ENCODE measurements around the gene STIL.

STIL gene

GRCh38 chr1:47229886-47230691 is 83.9 kb downstream of the STIL start:
- H3K27ac ChIP-seq = no peak overlapping the region
- H3K4me3 ChIP-seq = no peak overlapping the region
- no peak overlapping the region for H3K4me2 ChIP-seq
- TF ChIP-seq Cebpa-rat (IDR thresholded peaks at IDR 0.05) = no peak
- H4K20me1 ChIP-seq = peaks cover 44% of the 10 kb centered on the region
- H3K27me3 ChIP-seq = peaks cover 100% of the 10 kb centered on the region
- H3K4me1 ChIP-seq = peaks cover 2% of the 10 kb centered on the region
- H3K36me3 ChIP-seq = no peaks in the 10 kb centered on the region
- peaks cover 13% of the 10 kb centered on the region; the same call in 1 of the 2 replicates for H3K9me3 ChIP-seq
- H3K9ac ChIP-seq = no peak overlapping the region

GRCh38 chr1:47229031-47229885 is 84.7 kb downstream of the STIL start:
- Histone ChIP-seq H3K4me1 (no peaks in the 10 kb centered on the region), H3K9ac (no peak overlapping the region), H3K9me3 (peaks cover 13% of the 10 kb centered on the region; the same call in 1 of the 2 replicates), H4K20me1 (peaks cover 44% of the 10 kb centered on the region), H3K4me3 (no peak overlapping the region), H3K27ac (no peak overlapping the region), H3K4me2 (no peak overlapping the region), H3K27me3 (peaks cover 100% of the 10 kb centered on the region), H3K36me3 (no peaks in the 10 kb centered on the region)
- TF ChIP-seq Cebpa-rat (IDR thresholded peaks at IDR 0.05) = no peak

DNA sequence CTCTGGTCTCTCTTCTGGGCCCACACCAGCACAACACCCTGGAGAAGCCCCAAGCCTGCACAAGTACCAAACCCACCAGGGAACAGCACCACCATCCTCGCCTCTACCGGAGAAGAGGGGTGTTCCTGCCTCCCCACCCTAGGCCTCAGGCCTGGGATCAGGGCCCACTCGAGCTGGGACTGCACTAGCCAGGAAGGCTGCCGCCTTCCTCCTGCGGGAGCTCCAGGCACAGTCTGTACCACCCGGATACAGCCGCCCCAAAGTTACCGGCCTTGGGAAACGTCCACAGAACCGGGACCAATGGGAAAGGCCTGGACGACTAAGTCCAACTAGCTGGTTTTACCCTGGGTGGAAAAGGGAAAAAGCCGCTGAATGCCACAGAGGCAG is 85.3 kb downstream of the STIL start:
- Histone ChIP-seq H3K4me3 (no peak overlapping the region), H3K27me3 (peaks cover 100% of the 10 kb centered on the region), H3K27ac (no peak overlapping the region), H3K9me3 (peaks cover 13% of the 10 kb centered on the region; the same call in 1 of the 2 replicates), H3K4me1 (no peaks in the 10 kb centered on the region), H3K4me2 (no peak overlapping the region), H3K36me3 (no peaks in the 10 kb centered on the region), H4K20me1 (peaks cover 44% of the 10 kb centered on the region), H3K9ac (no peak overlapping the region)
- no peak for TF ChIP-seq Cebpa-rat (IDR thresholded peaks at IDR 0.05)

DNA sequence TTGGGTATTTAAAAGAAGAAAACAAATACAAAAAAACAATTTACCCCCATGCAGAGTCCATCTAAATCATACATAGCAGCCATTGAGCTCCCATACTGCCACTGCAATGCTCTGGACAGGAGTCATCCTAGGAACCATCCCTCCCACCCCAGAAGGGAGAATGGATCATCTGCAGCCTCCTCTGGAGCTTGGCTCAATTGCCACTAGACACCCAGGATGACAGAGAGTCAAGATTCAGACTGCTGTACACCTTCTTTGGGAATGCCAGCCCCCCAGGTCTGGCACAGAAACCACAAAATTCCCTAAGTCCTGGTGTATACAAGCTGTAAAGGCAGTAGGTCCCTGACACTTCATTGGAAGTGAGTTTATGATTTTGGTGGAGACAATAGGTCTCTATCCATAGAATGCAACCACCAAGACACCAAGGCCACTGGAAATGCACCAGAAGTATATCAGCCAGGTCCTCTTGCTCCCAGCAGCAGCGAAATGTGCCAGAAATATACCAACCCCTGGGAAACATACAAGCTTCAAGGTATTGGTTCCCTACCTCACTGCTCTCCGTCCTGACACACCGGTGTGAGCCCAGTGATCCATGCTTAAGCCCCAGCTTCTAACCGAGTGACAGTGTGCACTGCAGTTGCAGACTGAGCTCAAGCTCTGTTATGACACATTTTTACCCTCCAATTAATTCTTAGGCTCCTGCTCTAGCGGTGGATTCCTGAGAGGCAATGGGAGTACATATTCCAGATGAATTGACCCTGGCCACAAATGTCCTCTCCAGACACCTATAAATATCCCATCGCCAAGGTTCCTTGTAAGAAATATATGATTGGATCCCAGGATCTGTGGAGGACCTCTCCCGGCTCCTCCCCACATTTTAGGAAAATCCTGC is 86.4 kb downstream of the STIL start:
- Histone ChIP-seq H3K4me3 (no peak overlapping the region), H4K20me1 (peaks cover 44% of the 10 kb centered on the region), H3K36me3 (no peaks in the 10 kb centered on the region), H3K4me2 (no peak overlapping the region), H3K27me3 (peaks cover 100% of the 10 kb centered on the region), H3K9ac (no peak overlapping the region), H3K4me1 (no peaks in the 10 kb centered on the region), H3K9me3 (peaks cover 13% of the 10 kb centered on the region; the same call in 1 of the 2 replicates), H3K27ac (no peak overlapping the region)
- TF ChIP-seq Cebpa-rat (IDR thresholded peaks at IDR 0.05) = no peak

- Histone ChIP-seq H3K4me1 (no peaks in the 10 kb centered on the region), H3K4me2 (no peak overlapping the region), H3K9ac (no peak overlapping the region), H3K27me3 (peaks cover 96% of the 10 kb centered on the region), H3K27ac (no peak overlapping the region), H4K20me1 (peaks cover 44% of the 10 kb centered on the region), H3K9me3 (peaks cover 12% of the 10 kb centered on the region; the same call in 1 of the 2 replicates), H3K4me3 (no peak overlapping the region), H3K36me3 (no peaks in the 10 kb centered on the region)
- no peak for TF ChIP-seq Cebpa-rat (IDR thresholded peaks at IDR 0.05)
Observed at GRCh38 chr1:47226839-47227215, 87.1 kb downstream of the STIL start.

DNA sequence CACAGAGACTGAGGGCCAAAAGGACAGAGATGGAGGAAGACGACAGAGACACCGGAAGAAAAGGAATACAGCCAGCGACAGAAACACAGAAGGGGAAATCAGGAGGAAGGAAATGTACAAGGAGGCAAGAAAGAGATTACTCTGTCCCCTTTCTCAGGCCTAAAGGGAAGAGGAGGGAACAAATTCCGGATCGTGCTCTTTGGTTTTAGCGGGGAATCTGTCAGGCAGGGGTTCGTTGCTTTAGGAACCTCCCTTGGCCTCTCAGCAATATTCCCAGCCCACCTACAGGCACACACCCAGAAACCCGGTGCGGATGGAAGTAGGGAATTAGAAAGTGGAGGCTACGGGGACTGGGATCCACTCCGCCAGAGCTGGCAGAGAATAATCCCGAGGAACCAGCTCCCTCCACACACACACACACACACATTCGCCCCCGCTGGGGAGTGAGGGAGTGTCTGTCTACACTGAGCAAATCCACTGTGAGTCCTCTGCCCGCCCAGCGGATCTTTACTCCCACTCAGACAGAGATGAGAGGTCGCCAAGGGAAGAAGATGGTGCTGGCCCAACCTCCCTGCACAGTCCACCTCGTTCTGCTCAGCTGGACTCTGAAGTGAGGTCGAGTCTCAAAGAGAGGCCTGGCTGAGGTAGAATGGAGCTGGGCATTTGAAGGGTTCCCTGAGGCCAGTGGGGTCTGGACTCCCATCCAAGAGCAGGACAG is 87.7 kb downstream of the STIL start:
- TF ChIP-seq Cebpa-rat (IDR thresholded peaks at IDR 0.05) = no peak
- no peak overlapping the region for H3K4me3 ChIP-seq

GRCh38 chr1:47225430-47226100 is 88.4 kb downstream of the STIL start:
- Histone ChIP-seq H3K9ac (no peak overlapping the region), H4K20me1 (peaks cover 39% of the 10 kb centered on the region)

More for the DNA sequence above, 87.7 kb downstream of the STIL start:
- Histone ChIP-seq H3K4me1 (no peaks in the 10 kb centered on the region), H3K4me2 (no peak overlapping the region), H3K9ac (no peak overlapping the region), H3K9me3 (peaks cover 7% of the 10 kb centered on the region; the same call in 1 of the 2 replicates), H3K27ac (no peak overlapping the region), H3K36me3 (no peaks in the 10 kb centered on the region), H3K27me3 (peaks cover 90% of the 10 kb centered on the region), H4K20me1 (peaks cover 44% of the 10 kb centered on the region)

DNA sequence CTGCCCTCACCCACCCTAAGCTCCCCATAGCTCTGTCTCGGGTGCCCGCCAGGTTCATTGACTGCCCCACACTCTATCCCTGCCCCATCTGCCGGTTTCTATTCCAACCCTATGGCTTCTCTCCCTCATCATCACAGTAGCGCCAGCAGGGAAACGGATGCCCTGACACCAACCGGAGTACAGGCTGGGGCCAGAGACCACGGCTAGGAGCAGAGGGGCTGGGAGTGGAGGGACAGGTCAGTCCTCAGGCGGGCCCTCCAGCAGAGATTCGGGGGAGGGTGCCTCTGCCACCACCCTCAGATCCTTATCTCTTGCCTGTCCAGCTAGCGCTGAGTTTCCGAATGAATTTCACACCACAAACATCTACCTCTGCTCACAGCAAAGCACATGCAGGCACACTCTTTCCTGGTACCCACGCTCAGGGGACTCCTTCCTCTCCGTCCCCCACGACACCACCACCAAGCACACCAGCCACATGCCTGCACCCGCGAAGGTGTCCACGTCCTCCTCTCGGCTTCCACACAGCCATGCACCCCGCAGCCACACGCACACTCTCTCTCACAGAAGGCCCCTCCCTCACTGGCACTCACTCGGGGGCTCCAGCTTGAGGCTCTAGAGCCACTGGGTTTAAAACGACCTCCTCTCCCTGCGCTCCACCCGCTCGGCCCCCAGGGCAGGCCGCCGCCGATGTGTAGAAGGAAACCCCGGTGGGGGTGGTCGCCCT is 89.1 kb downstream of the STIL start:
- peaks cover 76% of the 10 kb centered on the region for H3K27me3 ChIP-seq
- H3K36me3 ChIP-seq = no peaks in the 10 kb centered on the region
- no peak overlapping the region for H3K4me2 ChIP-seq
- H4K20me1 ChIP-seq = peaks cover 32% of the 10 kb centered on the region
- H3K27ac ChIP-seq = no peak overlapping the region
- no peak overlapping the region for H3K9ac ChIP-seq
- H3K9me3 ChIP-seq = no peaks in the 10 kb centered on the region
- TF ChIP-seq Cebpa-rat (IDR thresholded peaks at IDR 0.05) = no peak
- no peak overlapping the region for H3K4me3 ChIP-seq
- H3K4me1 ChIP-seq = no peaks in the 10 kb centered on the region

More at GRCh38 chr1:47225430-47226100, 88.4 kb downstream of the STIL start:
- Histone ChIP-seq H3K27ac (no peak overlapping the region), H3K9me3 (0 out of 2 replicates have a peak, but pooled peaks cover 2% of the 10 kb centered on the region), H3K27me3 (peaks cover 83% of the 10 kb centered on the region), H3K4me2 (no peak overlapping the region), H3K4me3 (no peak overlapping the region), H3K4me1 (no peaks in the 10 kb centered on the region), H3K36me3 (no peaks in the 10 kb centered on the region)
- TF ChIP-seq Cebpa-rat (IDR thresholded peaks at IDR 0.05) = no peak

All from BLaER1 (cell line).